ENCODE measurements around the gene EPHB1. TPM values are rescaled to one million over a fixed set of nuclear protein-coding genes. Genes with fewer than 3 reads are reported as not detected.

EPHB1 gene
- total and polyA plus RNA-seq, 2 of the 13 experiments (the other 11 are each of a cell fraction or from before 2014, with no cell fraction given), result 0.07 to 0.21 TPM

- H3K27ac ChIP-seq (ENCODE audit: extremely low read length, insufficient read depth, low read length), result no peak overlapping the region
- H3K9ac ChIP-seq (ENCODE audit: insufficient read depth, low read depth, low read length), result no peak overlapping the region
- ChIA-PET POLR2A (no interaction called here), CTCF (ENCODE audit: low intra/inter-chr PET ratio, low total read pairs) (no interaction called here)
- H4K20me1 ChIP-seq (ENCODE audit: insufficient read depth, low read length), result no peaks in the 10 kb centered on the region
- ATAC-seq (no peak), FAIRE-seq (no peak), DNase-seq (ENCODE audit: low spot score) (no peak)
- intact Hi-C loops (cut with micrococcal nuclease; ENCODE audit: unreplicated experiment) (no loop called here), in situ Hi-C loops (cut with HindIII; ENCODE audit: extremely low pct_ligation_motif_present, low pct_unique_long_range_greater_than_20kb) (no loop called here)
- H3K27me3 ChIP-seq (ENCODE audit: control insufficient read depth in 1 of 2, insufficient read depth in 2 of 2, low read length in 2 of 2), result no peaks in the 10 kb centered on the region; a peak in 3 of 5 replicates
- no peak for TF ChIP-seq THAP11 (CRISPR knock-in tag; IDR thresholded peaks at IDR 0.05)
- no peak for TF ChIP-seq IKZF4 (CRISPR knock-in tag; IDR thresholded peaks at IDR 0.05; ENCODE audit: borderline replicate concordance, low read depth, not compliant biosample characterization)
- TF ChIP-seq GATA4 (IDR thresholded peaks at IDR 0.05; ENCODE audit: borderline replicate concordance, low read depth), result no peak
- no peak for TF ChIP-seq ZNF333 (CRISPR knock-in tag; IDR thresholded peaks at IDR 0.05; ENCODE audit: borderline replicate concordance)
- no peak for TF ChIP-seq ZNF691 (CRISPR knock-in tag; IDR thresholded peaks at IDR 0.05; ENCODE audit: borderline replicate concordance, low read depth)
- TF ChIP-seq ZNF264 (CRISPR knock-in tag; IDR thresholded peaks at IDR 0.05), result no peak
- TF ChIP-seq ZBTB43 (CRISPR knock-in tag; conservative IDR thresholded peaks at IDR 0.05), result no peak
- no peak for TF ChIP-seq ZNF724P (CRISPR knock-in tag; IDR thresholded peaks at IDR 0.05; ENCODE audit: borderline replicate concordance)
- no peak for TF ChIP-seq MXD4 (CRISPR knock-in tag; IDR thresholded peaks at IDR 0.05)
- TF ChIP-seq, protein P1, sequence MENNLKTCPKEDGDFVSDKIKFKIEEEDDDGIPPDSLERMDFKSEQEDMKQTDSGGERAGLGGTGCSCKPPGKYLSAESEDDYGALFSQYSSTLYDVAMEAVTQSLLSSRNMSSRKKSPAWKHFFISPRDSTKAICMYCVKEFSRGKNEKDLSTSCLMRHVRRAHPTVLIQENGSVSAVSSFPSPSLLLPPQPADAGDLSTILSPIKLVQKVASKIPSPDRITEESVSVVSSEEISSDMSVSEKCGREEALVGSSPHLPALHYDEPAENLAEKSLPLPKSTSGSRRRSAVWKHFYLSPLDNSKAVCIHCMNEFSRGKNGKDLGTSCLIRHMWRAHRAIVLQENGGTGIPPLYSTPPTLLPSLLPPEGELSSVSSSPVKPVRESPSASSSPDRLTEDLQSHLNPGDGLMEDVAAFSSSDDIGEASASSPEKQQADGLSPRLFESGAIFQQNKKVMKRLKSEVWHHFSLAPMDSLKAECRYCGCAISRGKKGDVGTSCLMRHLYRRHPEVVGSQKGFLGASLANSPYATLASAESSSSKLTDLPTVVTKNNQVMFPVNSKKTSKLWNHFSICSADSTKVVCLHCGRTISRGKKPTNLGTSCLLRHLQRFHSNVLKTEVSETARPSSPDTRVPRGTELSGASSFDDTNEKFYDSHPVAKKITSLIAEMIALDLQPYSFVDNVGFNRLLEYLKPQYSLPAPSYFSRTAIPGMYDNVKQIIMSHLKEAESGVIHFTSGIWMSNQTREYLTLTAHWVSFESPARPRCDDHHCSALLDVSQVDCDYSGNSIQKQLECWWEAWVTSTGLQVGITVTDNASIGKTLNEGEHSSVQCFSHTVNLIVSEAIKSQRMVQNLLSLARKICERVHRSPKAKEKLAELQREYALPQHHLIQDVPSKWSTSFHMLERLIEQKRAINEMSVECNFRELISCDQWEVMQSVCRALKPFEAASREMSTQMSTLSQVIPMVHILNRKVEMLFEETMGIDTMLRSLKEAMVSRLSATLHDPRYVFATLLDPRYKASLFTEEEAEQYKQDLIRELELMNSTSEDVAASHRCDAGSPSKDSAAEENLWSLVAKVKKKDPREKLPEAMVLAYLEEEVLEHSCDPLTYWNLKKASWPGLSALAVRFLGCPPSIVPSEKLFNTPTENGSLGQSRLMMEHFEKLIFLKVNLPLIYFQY (CRISPR knock-in tag; IDR thresholded peaks at IDR 0.05; ENCODE audit: borderline replicate concordance), result no peak
- no peak for TF ChIP-seq CBX1 (IDR thresholded peaks at IDR 0.05; ENCODE audit: low read depth)
- TF ChIP-seq PITX1 (CRISPR knock-in tag; IDR thresholded peaks at IDR 0.05), result no peak
- no peak for TF ChIP-seq SP1 (IDR thresholded peaks at IDR 0.05)
- TF ChIP-seq SP1 (CRISPR knock-in tag; IDR thresholded peaks at IDR 0.05), result no peak
- TF ChIP-seq MAFF (IDR thresholded peaks at IDR 0.05; ENCODE audit: low read depth, low read length), result no peak
- TF ChIP-seq, protein P2, sequence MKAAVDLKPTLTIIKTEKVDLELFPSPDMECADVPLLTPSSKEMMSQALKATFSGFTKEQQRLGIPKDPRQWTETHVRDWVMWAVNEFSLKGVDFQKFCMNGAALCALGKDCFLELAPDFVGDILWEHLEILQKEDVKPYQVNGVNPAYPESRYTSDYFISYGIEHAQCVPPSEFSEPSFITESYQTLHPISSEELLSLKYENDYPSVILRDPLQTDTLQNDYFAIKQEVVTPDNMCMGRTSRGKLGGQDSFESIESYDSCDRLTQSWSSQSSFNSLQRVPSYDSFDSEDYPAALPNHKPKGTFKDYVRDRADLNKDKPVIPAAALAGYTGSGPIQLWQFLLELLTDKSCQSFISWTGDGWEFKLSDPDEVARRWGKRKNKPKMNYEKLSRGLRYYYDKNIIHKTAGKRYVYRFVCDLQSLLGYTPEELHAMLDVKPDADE (CRISPR knock-in tag; IDR thresholded peaks at IDR 0.05), result no peak
- TF ChIP-seq ZNF83 (CRISPR knock-in tag; IDR thresholded peaks at IDR 0.05; ENCODE audit: borderline replicate concordance), result no peak
- no TSS peak for BruUV-seq (replicated peaks)
- H2AFZ ChIP-seq (ENCODE audit: low read length), result no peak overlapping the region
- H3K36me3 ChIP-seq (replicated peaks in 1 of 2; ENCODE audit: control insufficient read depth in 1 of 2, insufficient read depth in 2 of 2, low read length in 2 of 2), result no peaks in the 10 kb centered on the region
- H3K9me3 ChIP-seq (ENCODE audit: low read length), result no peaks in the 10 kb centered on the region
- no peak overlapping the region for H3K4me3 ChIP-seq (replicated peaks in 1 of 3; ENCODE audit: insufficient read depth in 1 of 3, low read depth in 2 of 3, low read length in 3 of 3)
- 13% methylated on average over 4 of the region's 4 CpGs for WGBS (ENCODE audit: low lambda C conversion rate)
- H3K4me2 ChIP-seq (ENCODE audit: low read depth, low read length), result no peak overlapping the region
- H3K79me2 ChIP-seq (ENCODE audit: insufficient read depth, low read length), result no peaks in the 10 kb centered on the region
- no peaks in the 10 kb centered on the region for H3K4me1 ChIP-seq (ENCODE audit: insufficient read depth, low read length)
Measured at GRCh38 chr3:134991003-134991402, 195.9 kb downstream of the EPHB1 start.
